ENCODE measurements around the gene OBSCN.
"Not testable (repeated sequence)": the region's sequence is repeated elsewhere in the genome, so short reads cannot be mapped to it uniquely, and the experiment has no call there.

The OBSCN gene

GRCh38 chr1:228226956-228227791 lies 19.3 kb downstream of the OBSCN start:
- DNase-seq, result no peak

GRCh38 chr1:228228147-228228546 lies 20.3 kb downstream of the OBSCN start:
- DNase-seq, result not testable (repeated sequence)

- no peak for DNase-seq
These were observed 20.8 kb downstream of the OBSCN start for GRCh38 chr1:228228601-228229074.

DNA sequence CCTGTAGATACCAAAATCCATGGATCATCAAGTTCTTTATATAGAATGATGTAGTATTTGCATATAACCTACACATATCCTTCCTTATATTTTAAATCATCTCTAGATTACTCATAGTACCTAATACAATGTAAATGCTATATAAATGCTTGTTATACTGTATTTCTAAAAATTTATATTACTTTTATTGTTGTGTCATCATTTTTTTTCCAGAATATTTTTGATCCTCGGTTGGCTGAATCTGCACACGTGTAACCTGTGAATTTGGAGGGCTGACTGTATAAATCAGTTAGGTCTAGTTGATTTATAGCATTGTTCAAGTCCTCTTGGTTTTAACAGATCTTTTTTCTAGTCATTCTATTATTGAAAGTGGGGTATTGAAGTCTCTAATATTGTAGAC lies 23.3 kb downstream of the OBSCN start:
- no peak for DNase-seq

- DNase-seq, result no peak
These were observed 25.3 kb downstream of the OBSCN start for GRCh38 chr1:228233136-228233535.

- DNase-seq, result no peak
These were observed 27.1 kb downstream of the OBSCN start for GRCh38 chr1:228234921-228235320.

DNA sequence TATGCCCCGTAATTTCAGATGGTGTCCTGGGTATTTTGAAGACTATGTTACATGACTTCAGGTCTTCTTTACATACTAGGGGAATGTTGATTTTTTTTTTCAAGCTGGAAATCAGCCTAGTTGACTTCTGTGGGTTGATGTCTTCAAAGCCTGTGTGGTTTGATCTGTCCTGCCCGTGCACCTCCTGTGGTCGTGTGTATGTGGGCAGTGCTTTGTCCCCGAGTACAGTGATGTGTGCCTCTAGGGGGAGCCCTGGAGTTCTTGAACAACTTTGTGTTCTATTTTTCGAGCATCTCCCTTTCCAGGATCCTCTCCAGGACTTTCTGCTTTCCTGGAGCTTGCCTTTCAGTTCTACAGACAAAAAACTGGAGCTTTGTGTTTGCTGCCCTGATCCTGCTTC lies 28.9 kb downstream of the OBSCN start:
- no peak for DNase-seq

- DNase-seq, result no peak
These were observed 30.2 kb downstream of the OBSCN start for GRCh38 chr1:228238007-228238406.

- no peak for DNase-seq
These were observed 30.6 kb downstream of the OBSCN start for GRCh38 chr1:228238461-228238860.

DNA sequence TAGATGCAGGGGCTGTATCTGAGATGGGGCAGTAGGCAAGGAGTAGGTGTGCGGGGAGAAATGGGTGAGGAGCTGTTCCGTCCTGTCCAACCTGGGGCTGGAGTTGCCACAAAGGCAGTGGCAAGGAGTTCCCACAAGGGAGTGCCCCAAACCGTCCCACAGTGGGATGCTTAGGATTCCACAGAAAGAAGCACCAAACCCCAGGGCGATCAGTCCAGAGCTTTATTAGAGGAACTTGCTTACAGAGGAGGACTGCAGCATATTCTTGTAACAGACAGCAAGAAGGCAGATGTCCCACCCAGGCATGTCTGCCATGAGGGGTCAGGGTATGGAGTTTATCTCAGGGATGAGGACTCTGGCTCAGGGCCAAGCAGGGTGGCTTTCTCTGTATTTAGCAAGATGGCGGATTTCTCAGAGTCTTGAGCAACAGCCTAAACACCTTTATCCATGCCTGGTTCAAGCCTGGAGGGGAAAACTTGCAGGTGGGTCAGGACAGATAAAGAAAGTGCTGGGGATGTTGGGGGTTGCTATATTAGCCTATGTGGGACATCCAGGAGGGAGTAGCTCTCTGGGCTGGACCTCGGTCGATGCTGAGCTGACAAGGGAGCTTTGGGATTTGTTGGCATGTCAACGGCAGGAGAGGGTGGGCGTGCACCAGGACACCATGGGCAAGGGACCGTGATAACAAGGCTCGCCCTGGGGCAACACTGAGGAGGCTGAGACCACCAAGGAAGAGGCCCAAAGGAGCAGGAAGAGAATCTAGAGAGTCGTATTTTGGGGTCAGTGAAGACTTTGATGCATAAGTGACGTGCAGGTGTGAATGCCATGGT lies 32.8 kb downstream of the OBSCN start:
- no peak for DNase-seq

DNA sequence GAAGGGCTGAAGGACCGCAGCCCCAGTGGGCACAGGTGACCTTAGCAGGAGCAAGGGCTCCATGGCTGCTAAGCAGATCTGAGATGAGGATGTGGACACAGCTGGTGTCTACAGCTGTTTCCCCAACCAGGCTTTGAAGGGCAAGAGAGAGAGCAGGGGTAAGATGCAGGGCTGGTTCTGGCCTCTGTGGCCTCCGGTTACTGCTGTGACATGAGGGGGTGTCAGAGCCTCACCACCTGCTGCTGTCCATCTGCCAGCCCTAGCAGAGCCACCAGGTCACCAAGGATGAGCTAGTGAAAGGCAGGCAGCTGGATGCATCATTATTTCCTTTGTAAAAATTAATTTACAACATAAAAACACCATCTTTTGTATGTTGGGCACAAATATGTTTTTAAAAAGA lies 33.4 kb downstream of the OBSCN start:
- no peak for DNase-seq

DNA sequence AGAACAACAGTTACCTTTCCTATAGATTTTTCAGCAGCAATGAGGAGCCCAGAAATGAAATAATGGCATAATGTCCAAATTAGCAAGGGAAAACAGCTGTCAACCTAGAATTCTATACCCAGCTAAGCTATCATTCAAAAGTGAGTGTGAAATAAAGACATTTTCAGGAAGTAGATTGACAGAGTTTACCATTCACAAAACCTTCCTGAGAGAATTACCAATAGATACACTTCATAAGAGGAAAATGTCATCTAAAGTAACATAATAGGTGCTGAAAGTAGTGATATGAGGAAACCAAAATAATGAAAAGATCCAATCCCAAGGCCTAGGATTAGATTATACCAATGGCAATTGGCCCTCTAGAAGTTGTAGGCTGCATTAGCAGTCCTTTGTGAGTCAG lies 34.6 kb downstream of the OBSCN start:
- DNase-seq, result no peak

- DNase-seq, result no peak
These were observed 35.2 kb downstream of the OBSCN start for GRCh38 chr1:228243093-228243492.

GRCh38 chr1:228243989-228244388 lies 36.1 kb downstream of the OBSCN start:
- DNase-seq, result not testable (repeated sequence)

- no peak for DNase-seq
These were observed 37.3 kb downstream of the OBSCN start for GRCh38 chr1:228245111-228245510.

GRCh38 chr1:228246216-228246900 lies 38.5 kb downstream of the OBSCN start:
- DNase-seq, result no peak

GRCh38 chr1:228249513-228250305 lies 41.9 kb downstream of the OBSCN start:
- no peak for DNase-seq

GRCh38 chr1:228252476-228252875 lies 44.6 kb downstream of the OBSCN start:
- not testable (repeated sequence) for DNase-seq

GRCh38 chr1:228256626-228257375 lies 49.0 kb downstream of the OBSCN start:
- DNase-seq, result no peak

DNA sequence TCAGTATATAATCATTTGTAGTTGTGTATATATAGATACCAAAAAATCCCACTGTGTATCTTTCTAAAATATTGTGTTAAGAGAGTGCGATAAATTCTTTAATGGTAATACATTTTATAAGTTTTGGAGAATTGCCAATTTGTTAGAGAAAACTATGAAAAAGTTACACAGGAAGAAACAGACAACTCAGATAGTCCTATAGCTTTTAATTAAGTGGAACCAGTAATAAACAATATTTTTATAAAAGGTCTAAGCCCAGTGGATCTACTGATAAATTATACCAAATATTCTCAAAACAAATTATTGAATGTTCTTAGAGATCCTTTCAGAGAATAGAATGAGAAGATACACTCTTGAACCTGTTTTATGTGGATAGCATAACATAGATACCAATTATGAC lies 50.6 kb downstream of the OBSCN start:
- DNase-seq, result no peak

GRCh38 chr1:228259368-228259894 lies 51.6 kb downstream of the OBSCN start:
- no peak for DNase-seq

All from activated gamma-delta T cell (primary cell).